ENCODE measurements around the gene SUCLG1.
A peak's percentile ranks its signal among the peaks of the same experiment; 100 is the strongest.

SUCLG1 gene

DNA sequence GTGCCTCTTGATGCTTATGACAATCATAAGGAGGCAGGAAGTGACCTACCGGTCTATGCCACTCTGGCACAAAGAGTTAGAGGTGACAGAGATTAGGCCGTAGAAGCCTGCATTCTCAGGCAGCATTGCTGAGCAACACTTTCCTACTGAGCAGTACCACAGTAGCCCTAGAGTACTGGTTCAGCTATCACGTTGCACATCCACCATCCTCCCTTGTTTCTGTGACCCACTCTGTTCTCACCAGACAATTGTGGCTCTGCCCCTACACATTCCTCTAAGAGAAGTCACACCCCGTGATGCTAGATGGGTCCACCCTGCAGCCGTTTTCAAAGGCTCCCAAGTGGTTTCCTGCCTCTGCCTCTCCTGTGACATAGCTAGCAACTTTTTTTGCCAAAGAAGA is 22.6 kb upstream of the SUCLG1 start:
- H3K27ac ChIP-seq, result no peak overlapping the region
- TF ChIP-seq, protein P1, sequence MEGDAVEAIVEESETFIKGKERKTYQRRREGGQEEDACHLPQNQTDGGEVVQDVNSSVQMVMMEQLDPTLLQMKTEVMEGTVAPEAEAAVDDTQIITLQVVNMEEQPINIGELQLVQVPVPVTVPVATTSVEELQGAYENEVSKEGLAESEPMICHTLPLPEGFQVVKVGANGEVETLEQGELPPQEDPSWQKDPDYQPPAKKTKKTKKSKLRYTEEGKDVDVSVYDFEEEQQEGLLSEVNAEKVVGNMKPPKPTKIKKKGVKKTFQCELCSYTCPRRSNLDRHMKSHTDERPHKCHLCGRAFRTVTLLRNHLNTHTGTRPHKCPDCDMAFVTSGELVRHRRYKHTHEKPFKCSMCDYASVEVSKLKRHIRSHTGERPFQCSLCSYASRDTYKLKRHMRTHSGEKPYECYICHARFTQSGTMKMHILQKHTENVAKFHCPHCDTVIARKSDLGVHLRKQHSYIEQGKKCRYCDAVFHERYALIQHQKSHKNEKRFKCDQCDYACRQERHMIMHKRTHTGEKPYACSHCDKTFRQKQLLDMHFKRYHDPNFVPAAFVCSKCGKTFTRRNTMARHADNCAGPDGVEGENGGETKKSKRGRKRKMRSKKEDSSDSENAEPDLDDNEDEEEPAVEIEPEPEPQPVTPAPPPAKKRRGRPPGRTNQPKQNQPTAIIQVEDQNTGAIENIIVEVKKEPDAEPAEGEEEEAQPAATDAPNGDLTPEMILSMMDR (conservative IDR thresholded peaks at IDR 0.05), result no peak

GRCh38 chr2:84478867-84479266 is 19.8 kb upstream of the SUCLG1 start:
- TF ChIP-seq, protein P1 (conservative IDR thresholded peaks at IDR 0.05), result no peak
- no peak overlapping the region for H3K27ac ChIP-seq

- H3K27ac ChIP-seq, result no peak overlapping the region
- TF ChIP-seq, protein P1 (conservative IDR thresholded peaks at IDR 0.05), result no peak
Measured at GRCh38 chr2:84477886-84478285, 18.8 kb upstream of the SUCLG1 start.

- H3K27ac ChIP-seq, result peak overlapping the region; percentile 62
- TF ChIP-seq, protein P1 (conservative IDR thresholded peaks at IDR 0.05), result no peak
Measured at GRCh38 chr2:84474176-84474575, 15.1 kb upstream of the SUCLG1 start.

GRCh38 chr2:84472856-84473565 is 13.9 kb upstream of the SUCLG1 start:
- TF ChIP-seq, protein P1 (conservative IDR thresholded peaks at IDR 0.05), result no peak
- peak overlapping the region; percentile 62 for H3K27ac ChIP-seq

DNA sequence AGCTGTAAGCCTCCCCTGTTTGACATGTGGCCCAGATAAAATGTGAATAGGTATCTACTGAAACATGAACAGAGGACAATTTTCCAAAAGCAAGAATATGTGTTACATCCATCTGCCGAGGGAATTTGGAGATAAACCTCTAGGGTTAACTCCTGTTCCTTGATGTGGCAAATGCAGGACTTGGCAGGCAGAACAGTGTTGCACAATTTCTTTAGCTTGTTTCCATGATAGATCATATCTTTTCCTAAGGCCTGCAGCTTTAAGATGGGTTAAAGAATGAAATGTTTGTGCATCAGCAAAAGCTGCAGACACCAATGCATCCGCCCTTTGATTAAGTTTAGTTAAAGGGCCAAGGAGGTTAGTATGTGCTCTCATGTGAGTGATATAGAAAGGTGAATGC is 13.3 kb upstream of the SUCLG1 start:
- peak overlapping the region; percentile 62 for H3K27ac ChIP-seq

GRCh38 chr2:84467389-84467788 is 8.3 kb upstream of the SUCLG1 start:
- H3K27ac ChIP-seq, result no peak overlapping the region
- TF ChIP-seq, protein P1 (conservative IDR thresholded peaks at IDR 0.05), result no peak

DNA sequence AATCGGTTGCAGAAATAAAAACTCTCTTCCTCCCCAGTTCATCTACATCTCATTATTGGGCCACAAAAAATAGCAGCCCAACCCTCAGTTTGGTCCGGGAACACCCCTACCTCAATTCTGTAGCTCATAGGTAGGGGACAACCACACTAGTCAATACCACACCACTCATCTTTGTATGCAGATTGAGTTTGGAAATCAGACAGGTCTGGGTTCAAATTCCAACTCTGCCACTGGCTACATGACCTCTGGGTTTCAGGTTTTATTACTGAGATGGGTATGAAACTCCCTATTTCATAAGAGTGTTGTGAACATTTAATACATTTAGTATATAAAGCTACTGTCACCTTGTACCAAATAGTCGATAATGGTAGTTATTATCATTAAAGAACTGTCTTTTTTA is 2.2 kb upstream of the SUCLG1 start:
- TF ChIP-seq, protein P1 (conservative IDR thresholded peaks at IDR 0.05), result no peak
- H3K27ac ChIP-seq, result no peak overlapping the region

Data from VCaP (cell line).